Duodenal mucosa (tissue), 2 donors: ENCODE results near the gene UGT2B28.
"Not testable (repeated sequence)": the region's sequence is repeated elsewhere in the genome, so short reads cannot be mapped to it uniquely, and the experiment has no call there.

Experiments used
- H3K27ac ChIP-seq: one replicate; pipeline ENCODE4 v1.7.0; 2013; ENCODE audit warnings: low read depth, low read length
- H3K27me3 ChIP-seq, 2 donors: one replicate each; pipeline ENCODE4 v1.7.0; 2013; ENCODE audit warnings: low read length in 2 of 2, control low read depth in 1 of 2; ENCODE audit not compliant: insufficient read depth in 2 of 2, control insufficient read depth in 1 of 2
- H3K36me3 ChIP-seq, 2 donors: one replicate each; pipeline ENCODE4 v1.7.0; 2013; ENCODE audit warnings: low read length in 2 of 2, control low read depth in 1 of 2; ENCODE audit not compliant: insufficient read depth in 2 of 2, control insufficient read depth in 1 of 2
- H3K4me1 ChIP-seq, 2 donors: one replicate each; pipeline ENCODE4 v1.7.0; 2013; ENCODE audit warnings: low read length in 2 of 2, control low read depth in 1 of 2; ENCODE audit not compliant: insufficient read depth in 2 of 2, control insufficient read depth in 1 of 2
- H3K4me3 ChIP-seq, 2 donors: one replicate each; pipeline ENCODE4 v1.7.0; 2013; ENCODE audit warnings: low read length in 2 of 2, low read depth in 1 of 2
- H3K9ac ChIP-seq, 2 donors: one replicate each; pipeline ENCODE4 v1.7.0; 2013; ENCODE audit warnings: low read length in 2 of 2, low read depth in 1 of 2
- H3K9me3 ChIP-seq, 2 donors: one replicate each; pipeline ENCODE4 v1.7.0; 2013; ENCODE audit warnings: low read length in 2 of 2, control low read depth in 1 of 2; ENCODE audit not compliant: control insufficient read depth in 1 of 2

The UGT2B28 gene

DNA sequence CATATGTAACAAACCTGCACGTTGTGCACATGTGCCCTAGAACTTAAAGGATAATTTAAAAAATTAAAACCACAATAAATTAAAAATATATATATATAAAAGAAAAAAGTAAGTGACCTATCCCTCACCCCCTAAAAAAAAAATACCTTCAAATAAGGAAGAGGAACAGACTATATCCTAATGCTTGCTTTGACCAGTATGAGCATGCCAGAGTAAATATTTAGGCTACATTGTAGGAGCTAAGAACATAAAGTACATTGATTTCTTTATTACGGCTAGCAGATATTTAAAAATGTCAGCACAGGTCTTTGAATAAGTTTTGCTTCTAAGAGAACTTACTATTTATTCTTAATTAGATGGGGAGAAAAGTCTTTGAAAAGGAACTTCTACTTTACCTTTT is 62.8 kb downstream of the UGT2B28 start:
- not testable (repeated sequence) for H3K4me3 ChIP-seq, H3K9ac ChIP-seq, H3K36me3 ChIP-seq, H3K27ac ChIP-seq, H3K9me3 ChIP-seq, H3K27me3 ChIP-seq, H3K4me1 ChIP-seq

DNA sequence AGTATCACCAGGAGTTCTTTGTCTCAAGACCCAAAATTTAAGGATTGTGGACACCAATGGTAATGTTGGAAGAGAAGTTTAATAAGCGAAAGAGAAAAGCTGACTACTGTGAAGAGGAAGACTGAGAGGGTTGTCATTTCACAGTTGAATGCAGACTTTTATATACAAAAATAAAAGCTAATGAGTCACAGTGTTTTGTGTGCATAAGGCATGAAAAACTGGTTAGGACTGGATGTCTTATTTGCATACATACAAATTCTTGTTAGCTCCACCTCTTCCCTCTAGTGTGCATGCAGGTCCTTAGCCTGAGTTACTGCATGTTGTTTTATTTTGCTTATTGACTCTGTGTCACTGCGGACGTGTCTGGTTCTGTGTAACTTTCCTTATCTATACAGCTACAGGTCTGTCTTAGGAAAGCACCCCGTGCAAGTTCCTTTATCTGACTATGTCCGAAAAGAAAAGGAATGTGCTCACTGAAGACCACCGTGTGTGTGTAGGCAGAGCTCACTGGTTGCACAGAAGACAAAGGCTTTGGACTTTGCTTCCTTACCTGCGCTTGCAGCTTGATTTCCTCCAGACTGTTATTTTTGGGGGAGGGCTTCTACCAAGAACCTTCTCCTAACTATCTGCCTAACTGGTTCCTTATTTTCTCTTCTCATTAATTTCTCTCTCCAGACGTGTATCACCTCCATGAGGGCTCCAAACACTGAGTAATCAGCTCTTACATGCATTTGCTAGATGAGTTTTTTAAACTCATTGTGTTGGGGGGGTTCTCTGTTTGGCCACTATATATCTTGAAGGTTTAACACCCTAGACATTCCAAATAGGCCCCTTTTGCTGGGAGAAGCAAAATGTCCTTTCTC is 63.5 kb downstream of the UGT2B28 start:
- H3K27ac ChIP-seq, H3K4me1 ChIP-seq: not testable (repeated sequence)

More for the DNA sequence above, 63.5 kb downstream of the UGT2B28 start:
- not testable (repeated sequence) for H3K27me3 ChIP-seq, H3K36me3 ChIP-seq, H3K4me3 ChIP-seq, H3K9me3 ChIP-seq, H3K9ac ChIP-seq
